DOHH2 (cell line): ENCODE results near the gene ZNRD2.

Source experiments
- H3F3A ChIP-seq: fragments of 200-600 bp; sonication (generic), shearing (Covaris generic); 2 replicates; pipeline ENCODE4 v1.6.0; 2016; ENCODE audit warnings: antibody characterized with exemption, mild to moderate bottlenecking; ENCODE audit not compliant: control insufficient read depth, insufficient read depth
- H3K27ac ChIP-seq: fragments of 200-600 bp; sonication (generic); 2 replicates; pipeline ENCODE4 v1.5.1; 2014; ENCODE audit warnings: low read depth, mild to moderate bottlenecking, low read length, moderate library complexity
- H3K27me3 ChIP-seq: fragments of 200-600 bp; sonication (generic); 2 replicates; pipeline ENCODE4 v1.6.1; 2014; ENCODE audit warnings: mild to moderate bottlenecking, low read length, mixed read lengths; ENCODE audit not compliant: control insufficient read depth
- H3K36me3 ChIP-seq: fragments of 200-600 bp; sonication (generic); 2 replicates; pipeline ENCODE4 v1.6.1; 2014; ENCODE audit warnings: mild to moderate bottlenecking, low read length, moderate library complexity, mixed read lengths; ENCODE audit not compliant: control insufficient read depth
- H3K4me1 ChIP-seq: fragments of 200-600 bp; sonication (generic); 2 replicates; pipeline ENCODE4 v1.6.1; 2014; ENCODE audit warnings: mild to moderate bottlenecking, low read length, mixed read lengths; ENCODE audit not compliant: control insufficient read depth
- H3K4me2 ChIP-seq: fragments of 200-600 bp; sonication (generic); 2 replicates; pipeline ENCODE4 v1.6.0; 2014; ENCODE audit warnings: mild to moderate bottlenecking, low read length, moderate library complexity
- H3K4me3 ChIP-seq: fragments of 200-600 bp; sonication (generic); 2 replicates; pipeline ENCODE4 v1.5.1; 2014; ENCODE audit warnings: mild to moderate bottlenecking, low read length, mixed read lengths
- H3K79me2 ChIP-seq: fragments of 200-600 bp; sonication (generic); 2 replicates; pipeline ENCODE4 v1.6.1; 2014; ENCODE audit warnings: mild to moderate bottlenecking, low read length, mixed read lengths; ENCODE audit not compliant: control insufficient read depth
- H3K9me2 ChIP-seq: fragments of 200-600 bp; sonication (generic); replicated peaks from 2 replicates; pipeline ENCODE4 v1.6.1; 2014; ENCODE audit warnings: mild to moderate bottlenecking, low read length, mixed read lengths; ENCODE audit not compliant: control insufficient read depth
- H3K9me3 ChIP-seq: fragments of 200-600 bp; sonication (generic); 2 replicates; pipeline ENCODE4 v1.6.1; 2014; ENCODE audit warnings: antibody characterized with exemption, low read length, mixed read lengths; ENCODE audit not compliant: control insufficient read depth, insufficient read depth
- H4K20me1 ChIP-seq: fragments of 200-600 bp; sonication (generic); 2 replicates; pipeline ENCODE4 v1.6.0; 2014; ENCODE audit warnings: low read depth, mild to moderate bottlenecking, antibody characterized with exemption, low read length, moderate library complexity; ENCODE audit not compliant: control insufficient read depth, insufficient read depth
- CTCF ChIP-seq: fragments of 200-600 bp; sonication (generic); IDR thresholded peaks from one replicate; pipeline ENCODE4 v1.5.1; 2014; ENCODE audit warnings: antibody characterized with exemption, mild to moderate bottlenecking, low read depth, low read length; ENCODE audit not compliant: poor library complexity, severe bottlenecking
- EZH2phosphoT487 ChIP-seq: fragments of 200-600 bp; sonication (generic); IDR thresholded peaks from 2 replicates; pipeline ENCODE4 v1.6.1; 2017; ENCODE audit warnings: borderline replicate concordance, mild to moderate bottlenecking, antibody characterized with exemption, low read length, moderate library complexity, mixed read lengths

ZNRD2 gene

GRCh38 chr11:65524014-65524740, 46.1 kb upstream of the ZNRD2 start:
- Histone ChIP-seq H3K4me3 (peak overlapping the region; percentile 59), H3F3A (0 out of 2 replicates have a peak, but pooled peaks cover 3% of the 10 kb centered on the region), H3K27me3 (no peaks in the 10 kb centered on the region), H3K9me3 (no peaks in the 10 kb centered on the region), H4K20me1 (peaks cover 9% of the 10 kb centered on the region; the same call in 1 of the 2 replicates), H3K9me2 (no peaks in the 10 kb centered on the region), H3K4me1 (peaks cover 31% of the 10 kb centered on the region), H3K27ac (no peak overlapping the region), H3K79me2 (peaks cover 21% of the 10 kb centered on the region), H3K4me2 (peak overlapping the region; percentile 69), H3K36me3 (peaks cover 29% of the 10 kb centered on the region)
- TF ChIP-seq CTCF (no peak), EZH2phosphoT487 (no peak)

- H3K27ac ChIP-seq, result 0 out of 2 replicates have a peak within 1 kb of the TSS, but pooled peaks have one; percentile 14
- peaks cover 29% of the 10 kb centered on the region for H3K36me3 ChIP-seq
- peak within 1 kb of the TSS; percentile 94 for H3K4me2 ChIP-seq
- H3K27me3 ChIP-seq, result no peaks in the 10 kb centered on the region
- no peaks in the 10 kb centered on the region for H3K9me2 ChIP-seq
- H4K20me1 ChIP-seq, result peaks cover 9% of the 10 kb centered on the region; the same call in 1 of the 2 replicates
- peaks cover 31% of the 10 kb centered on the region for H3K4me1 ChIP-seq
- H3F3A ChIP-seq, result 0 out of 2 replicates have a peak, but pooled peaks cover 3% of the 10 kb centered on the region
- H3K9me3 ChIP-seq, result no peaks in the 10 kb centered on the region
- TF ChIP-seq EZH2phosphoT487 (no peak), CTCF (no peak)
- peaks cover 21% of the 10 kb centered on the region for H3K79me2 ChIP-seq
- H3K4me3 ChIP-seq, result peak within 1 kb of the TSS; percentile 94
Measured at GRCh38 chr11:65524741-65525545, 45.3 kb upstream of the ZNRD2 start, which contains the start of gene SCYL1. Gene SCYL1 (plus strand): TSS chr11:65525083. CDS start chr11:65525154, 71 bp downstream.

GRCh38 chr11:65525546-65526480, 44.5 kb upstream of the ZNRD2 start:
- Histone ChIP-seq H3K9me3 (no peaks in the 10 kb centered on the region), H3K9me2 (no peaks in the 10 kb centered on the region), H3K27ac (0 out of 2 replicates have a peak overlapping the region, but pooled peaks have one; percentile 14), H3K4me3 (peak overlapping the region; percentile 94), H3K36me3 (peaks cover 37% of the 10 kb centered on the region), H3K4me2 (peak overlapping the region; percentile 94), H3K27me3 (no peaks in the 10 kb centered on the region), H4K20me1 (peaks cover 9% of the 10 kb centered on the region; the same call in 1 of the 2 replicates), H3K79me2 (peaks cover 21% of the 10 kb centered on the region), H3K4me1 (peaks cover 31% of the 10 kb centered on the region), H3F3A (0 out of 2 replicates have a peak, but pooled peaks cover 3% of the 10 kb centered on the region)
- TF ChIP-seq CTCF, result no peak
- no peak for TF ChIP-seq EZH2phosphoT487
